KMS-11 (cell line): ENCODE measurements around the gene ASZ1.

Source experiments
- H2AFZ ChIP-seq: fragments of 200-600 bp; sonication (generic); 2 replicates; pipeline ENCODE4 v1.6.1; 2016; ENCODE audit warnings: antibody characterized with exemption, mixed run types, low read depth
- H3K27ac ChIP-seq: fragments of 200-600 bp; sonication (generic); 2 replicates; pipeline ENCODE4 v1.6.1; 2016; ENCODE audit warnings: mild to moderate bottlenecking, mixed run types
- H3K27me3 ChIP-seq: fragments of 200-600 bp; sonication (generic); 2 replicates; pipeline ENCODE4 v1.6.1; 2017; ENCODE audit warnings: mild to moderate bottlenecking, low read depth, mixed run types, moderate library complexity; ENCODE audit not compliant: insufficient read depth
- H3K36me3 ChIP-seq: fragments of 200-600 bp; sonication (generic); 2 replicates; pipeline ENCODE4 v1.6.1; 2017; ENCODE audit warnings: mild to moderate bottlenecking, mixed run types; ENCODE audit not compliant: insufficient read depth
- H3K4me1 ChIP-seq: fragments of 200-600 bp; sonication (generic); 2 replicates; pipeline ENCODE4 v1.6.1; 2016; ENCODE audit warnings: mild to moderate bottlenecking, low read depth, mixed run types; ENCODE audit not compliant: poor library complexity, severe bottlenecking
- H3K4me2 ChIP-seq: fragments of 200-600 bp; sonication (generic); 2 replicates; pipeline ENCODE4 v1.7.0; 2016; ENCODE audit warnings: mild to moderate bottlenecking, mixed run types
- H3K4me3 ChIP-seq: fragments of 200-600 bp; sonication (generic); IDR thresholded peaks from 2 replicates; pipeline ENCODE4 v1.6.1; 2017; ENCODE audit warnings: low read depth, low read length, mixed read lengths; ENCODE audit not compliant: insufficient read depth
- H3K79me2 ChIP-seq: fragments of 200-600 bp; sonication (generic); 2 replicates; pipeline ENCODE4 v1.6.1; 2016; ENCODE audit warnings: low read depth, mixed run types; ENCODE audit not compliant: insufficient read depth
- H3K9ac ChIP-seq: fragments of 200-600 bp; sonication (generic); 2 replicates; pipeline ENCODE4 v1.6.1; 2016; ENCODE audit warnings: mild to moderate bottlenecking, mixed run types
- H4K20me1 ChIP-seq: fragments of 200-600 bp; sonication (generic); 2 replicates; pipeline ENCODE4 v1.6.1; 2016; ENCODE audit warnings: mild to moderate bottlenecking, mixed run types; ENCODE audit not compliant: insufficient read depth
- TF ChIP-seq, protein P1 (sequence below): fragments of 200-600 bp; sonication (generic); conservative IDR thresholded peaks from 2 replicates; pipeline ENCODE4 v1.6.1; 2017; ENCODE audit warnings: low read depth, mild to moderate bottlenecking, antibody characterized with exemption, low read length, moderate library complexity, mixed read lengths

ASZ1 gene

DNA sequence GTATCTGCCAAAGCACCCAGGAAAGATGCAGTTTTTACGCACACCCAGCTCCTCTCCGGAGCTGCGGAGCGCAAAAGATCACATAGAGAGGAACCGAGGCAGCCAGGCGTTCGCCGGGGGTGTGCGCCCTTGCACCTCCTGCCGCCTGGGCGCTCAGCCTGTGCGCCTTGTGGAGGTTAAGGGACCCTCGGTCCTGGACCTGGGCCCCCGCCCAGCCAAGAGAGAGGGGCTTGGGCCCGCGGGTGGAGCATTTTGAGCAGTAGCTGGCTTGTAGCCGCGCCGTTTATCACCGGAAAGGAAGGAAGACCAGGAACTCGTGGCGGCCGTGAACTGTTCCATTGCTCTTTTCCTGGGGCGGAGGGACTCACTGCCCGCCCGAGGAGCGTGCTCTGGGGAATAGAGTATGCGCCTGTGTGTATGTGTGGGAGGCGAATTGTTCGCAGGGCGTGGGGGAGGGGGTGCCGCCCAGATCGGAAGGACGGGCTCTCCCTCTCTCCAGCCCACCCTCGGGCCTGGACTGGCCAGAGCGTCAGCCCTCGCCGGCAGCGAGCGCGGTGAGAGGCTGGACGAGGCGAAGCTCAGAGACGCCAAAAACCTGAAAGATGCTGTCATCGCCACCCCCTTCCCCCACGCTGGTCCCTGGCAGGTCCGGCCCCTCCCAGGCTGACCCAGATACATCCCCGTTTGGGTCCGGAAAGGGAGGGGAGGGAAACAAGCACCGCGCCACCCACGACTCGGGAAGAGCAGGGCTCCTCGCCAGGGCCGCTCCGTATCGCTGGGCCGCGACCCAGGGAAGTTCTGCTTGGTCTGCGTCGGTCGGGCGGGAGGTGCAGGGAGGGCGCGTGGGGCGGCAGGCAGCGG is 103.2 kb downstream of the ASZ1 start:
- Histone ChIP-seq H4K20me1 (no peaks in the 10 kb centered on the region), H3K9ac (no peak overlapping the region), H3K36me3 (no peaks in the 10 kb centered on the region), H3K27me3 (no peaks in the 10 kb centered on the region), H3K4me2 (no peak overlapping the region), H3K79me2 (no peaks in the 10 kb centered on the region), H2AFZ (no peak overlapping the region), H3K4me1 (no peaks in the 10 kb centered on the region), H3K27ac (no peak overlapping the region), H3K4me3 (no peak overlapping the region)
- TF ChIP-seq, protein P1, sequence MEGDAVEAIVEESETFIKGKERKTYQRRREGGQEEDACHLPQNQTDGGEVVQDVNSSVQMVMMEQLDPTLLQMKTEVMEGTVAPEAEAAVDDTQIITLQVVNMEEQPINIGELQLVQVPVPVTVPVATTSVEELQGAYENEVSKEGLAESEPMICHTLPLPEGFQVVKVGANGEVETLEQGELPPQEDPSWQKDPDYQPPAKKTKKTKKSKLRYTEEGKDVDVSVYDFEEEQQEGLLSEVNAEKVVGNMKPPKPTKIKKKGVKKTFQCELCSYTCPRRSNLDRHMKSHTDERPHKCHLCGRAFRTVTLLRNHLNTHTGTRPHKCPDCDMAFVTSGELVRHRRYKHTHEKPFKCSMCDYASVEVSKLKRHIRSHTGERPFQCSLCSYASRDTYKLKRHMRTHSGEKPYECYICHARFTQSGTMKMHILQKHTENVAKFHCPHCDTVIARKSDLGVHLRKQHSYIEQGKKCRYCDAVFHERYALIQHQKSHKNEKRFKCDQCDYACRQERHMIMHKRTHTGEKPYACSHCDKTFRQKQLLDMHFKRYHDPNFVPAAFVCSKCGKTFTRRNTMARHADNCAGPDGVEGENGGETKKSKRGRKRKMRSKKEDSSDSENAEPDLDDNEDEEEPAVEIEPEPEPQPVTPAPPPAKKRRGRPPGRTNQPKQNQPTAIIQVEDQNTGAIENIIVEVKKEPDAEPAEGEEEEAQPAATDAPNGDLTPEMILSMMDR: no peak

DNA sequence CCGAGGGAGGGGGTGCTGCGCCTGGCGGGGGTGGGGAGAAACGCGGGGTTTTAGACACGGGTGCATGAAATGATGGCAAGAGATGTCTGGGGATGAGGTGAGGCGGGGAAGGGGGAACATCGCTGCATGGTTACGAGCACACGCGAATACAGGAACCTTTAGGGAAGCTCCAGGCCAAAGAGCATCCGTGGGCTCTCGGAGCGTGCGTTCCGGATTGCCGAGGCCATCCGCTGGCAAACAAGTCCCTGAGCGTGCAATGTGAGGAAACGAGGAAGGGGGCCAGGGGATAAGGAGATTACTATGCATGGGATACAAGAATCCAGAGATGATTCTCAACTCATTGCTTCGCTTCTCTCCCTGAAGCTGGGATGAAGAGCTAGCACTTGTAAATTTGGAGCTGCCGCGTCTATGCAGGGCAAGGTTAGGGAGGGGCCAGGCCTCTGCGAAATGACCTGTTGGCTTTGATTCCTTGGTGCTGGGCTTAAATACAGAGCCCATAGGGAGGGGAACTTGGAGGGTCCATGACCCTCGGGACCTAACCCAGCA is 103.9 kb downstream of the ASZ1 start:
- Histone ChIP-seq H4K20me1 (no peaks in the 10 kb centered on the region), H3K4me3 (no peak overlapping the region), H3K4me1 (no peaks in the 10 kb centered on the region), H3K9ac (no peak overlapping the region), H3K27me3 (no peaks in the 10 kb centered on the region), H3K27ac (no peak overlapping the region), H3K79me2 (no peaks in the 10 kb centered on the region), H2AFZ (no peak overlapping the region), H3K36me3 (no peaks in the 10 kb centered on the region), H3K4me2 (no peak overlapping the region)
- TF ChIP-seq, protein P1: no peak

DNA sequence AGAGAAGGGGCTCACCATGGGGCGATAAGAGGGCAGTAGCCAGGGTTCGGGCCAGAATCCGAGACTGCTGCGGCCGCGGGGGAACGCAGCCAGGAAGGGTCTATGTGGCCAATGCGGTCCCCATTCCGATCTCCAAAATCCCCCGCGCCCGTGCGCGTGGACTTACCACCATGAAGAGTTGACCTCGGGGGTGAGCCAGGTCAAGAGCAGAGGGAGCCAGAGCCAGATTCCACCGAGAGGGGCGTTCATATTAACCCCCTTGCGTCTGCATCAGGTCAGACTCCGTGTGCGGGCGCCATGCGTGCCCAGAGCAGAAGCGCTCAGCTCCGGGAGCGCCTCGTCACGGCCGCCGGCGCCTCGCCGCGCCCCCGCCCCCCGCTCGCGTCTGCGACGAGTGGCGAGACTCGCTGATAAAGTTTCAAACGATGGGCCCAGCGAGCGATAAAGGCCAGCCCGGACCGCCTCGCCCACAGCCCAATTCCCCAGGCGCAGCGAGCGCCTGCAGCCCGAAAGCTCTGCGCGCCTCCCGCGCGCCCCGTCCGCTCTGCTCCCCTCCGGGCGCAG is 104.5 kb downstream of the ASZ1 start, which contains the start of gene WNT2:
WNT2 (minus strand) TSS at position 318 of the 564 bp plus-strand sequence; CDS start at position 249, 69 bp downstream.
- Histone ChIP-seq H3K4me3 (no peak within 1 kb of the TSS), H3K27ac (no peak within 1 kb of the TSS), H3K79me2 (no peaks in the 10 kb centered on the region), H3K36me3 (no peaks in the 10 kb centered on the region), H3K4me1 (no peaks in the 10 kb centered on the region), H3K27me3 (no peaks in the 10 kb centered on the region), H4K20me1 (no peaks in the 10 kb centered on the region), H3K4me2 (no peak within 1 kb of the TSS), H2AFZ (no peak within 1 kb of the TSS), H3K9ac (no peak within 1 kb of the TSS)
- TF ChIP-seq, protein P1: no peak

DNA sequence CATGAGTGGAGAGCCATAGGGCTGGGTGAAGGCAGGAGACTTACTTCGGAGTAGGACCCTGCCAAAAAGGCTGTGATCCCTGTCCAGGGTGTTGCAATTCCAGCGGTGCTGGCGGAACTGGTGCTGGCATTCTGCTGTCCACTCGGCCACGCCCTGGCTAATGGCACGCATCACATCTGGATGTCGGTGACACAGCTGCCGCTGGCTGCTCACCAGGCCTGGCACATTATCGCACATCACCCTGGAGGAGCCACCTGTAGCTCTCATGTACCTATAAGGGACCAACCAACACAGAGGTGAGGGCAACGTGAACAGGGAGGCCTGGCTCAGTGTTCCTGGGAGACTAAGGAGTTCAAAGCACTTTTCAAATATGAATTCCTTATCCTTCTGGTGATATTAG is 106.8 kb downstream of the ASZ1 start:
- H3K27ac ChIP-seq: no peak overlapping the region
- no peak overlapping the region for H2AFZ ChIP-seq
- no peak overlapping the region for H3K9ac ChIP-seq
- H3K27me3 ChIP-seq: no peaks in the 10 kb centered on the region
- H3K79me2 ChIP-seq: no peaks in the 10 kb centered on the region
- H3K4me1 ChIP-seq: no peaks in the 10 kb centered on the region
- H3K36me3 ChIP-seq: no peaks in the 10 kb centered on the region
- TF ChIP-seq, protein P1: no peak
- no peak overlapping the region for H3K4me2 ChIP-seq
- H3K4me3 ChIP-seq: no peak overlapping the region
- no peaks in the 10 kb centered on the region for H4K20me1 ChIP-seq
